HEK293T (cell line): Measurements from ENCODE around the gene MAPKAPK3.

Experiments used
- CTCF ChIA-PET: fragments of 350-600 bp; formaldehyde crosslinking; extraction: SDS; loops from one replicate; lab custom pipeline; 2021; ENCODE audit warnings: antibody characterized with exemption, inconsistent platforms; lab: Yijun Ruan, JAX
- POLR2A ChIA-PET: fragments of 350-600 bp; formaldehyde crosslinking; extraction: SDS; loops from one replicate; lab custom pipeline; 2020; ENCODE audit warnings: antibody characterized with exemption, inconsistent platforms; lab: Yijun Ruan, JAX
- DNase-seq: peaks from one replicate; pipeline ENCODE4 v3.0.0; 2012; ENCODE audit warnings: mixed read lengths; ENCODE audit errors: extremely low spot score
- ARNT ChIP-seq: fragments of 450-650 bp; IDR thresholded peaks from 2 replicates; pipeline ENCODE4 v1.6.1; 2017; ENCODE audit warnings: mild to moderate bottlenecking
- BHLHE40 ChIP-seq: fragments of 450-650 bp; IDR thresholded peaks from 2 replicates; pipeline ENCODE4 v1.6.1; 2016; ENCODE audit warnings: mild to moderate bottlenecking, moderate library complexity, borderline replicate concordance
- CTBP1 ChIP-seq: fragments of 450-650 bp; IDR thresholded peaks from 2 replicates; pipeline ENCODE4 v1.6.1; 2016; ENCODE audit warnings: borderline replicate concordance
- ELF4 ChIP-seq: fragments of 450-650 bp; IDR thresholded peaks from 2 replicates; pipeline ENCODE4 v1.6.1; 2017; ENCODE audit warnings: antibody characterized with exemption
- FOXA1 ChIP-seq: fragments of 450-650 bp; IDR thresholded peaks from 2 replicates; pipeline ENCODE4 v1.6.1; 2016; ENCODE audit warnings: mild to moderate bottlenecking
- FOXK2 ChIP-seq: fragments of 450-650 bp; IDR thresholded peaks from 2 replicates; pipeline ENCODE4 v1.6.1; 2016; ENCODE audit warnings: mild to moderate bottlenecking
- FOXM1 ChIP-seq: fragments of 450-650 bp; IDR thresholded peaks from 2 replicates; pipeline ENCODE4 v1.6.1; 2017; ENCODE audit warnings: mild to moderate bottlenecking, borderline replicate concordance
- HDGF ChIP-seq: fragments of 450-650 bp; IDR thresholded peaks from 2 replicates; pipeline ENCODE4 v1.6.1; 2017; ENCODE audit warnings: antibody characterized with exemption, borderline replicate concordance
- L3MBTL2 ChIP-seq: fragments of 450-650 bp; conservative IDR thresholded peaks from 2 replicates; pipeline ENCODE4 v1.6.1; 2016; ENCODE audit warnings: mild to moderate bottlenecking
- LEF1 ChIP-seq: fragments of 450-650 bp; IDR thresholded peaks from 2 replicates; pipeline ENCODE4 v1.6.1; 2017; ENCODE audit warnings: mild to moderate bottlenecking, borderline replicate concordance
- NFRKB ChIP-seq: fragments of 450-650 bp; IDR thresholded peaks from 2 replicates; pipeline ENCODE4 v1.6.1; 2016; ENCODE audit warnings: mild to moderate bottlenecking, moderate library complexity
- SP1 ChIP-seq: fragments of 450-650 bp; IDR thresholded peaks from 2 replicates; pipeline ENCODE4 v1.6.1; 2017
- SUZ12 ChIP-seq: fragments of 450-650 bp; IDR thresholded peaks from 2 replicates; pipeline ENCODE4 v1.6.1; 2016; ENCODE audit warnings: mild to moderate bottlenecking
- TARDBP ChIP-seq: fragments of 450-650 bp; IDR thresholded peaks from 2 replicates; pipeline ENCODE4 v1.6.1; 2016
- ZNF384 ChIP-seq: fragments of 450-650 bp; IDR thresholded peaks from 2 replicates; pipeline ENCODE4 v1.6.1; 2016
- TF ChIP-seq, protein P1 (sequence below): fragments of 450-650 bp; IDR thresholded peaks from 2 replicates; pipeline ENCODE4 v1.6.1; 2016

Gene MAPKAPK3

DNA sequence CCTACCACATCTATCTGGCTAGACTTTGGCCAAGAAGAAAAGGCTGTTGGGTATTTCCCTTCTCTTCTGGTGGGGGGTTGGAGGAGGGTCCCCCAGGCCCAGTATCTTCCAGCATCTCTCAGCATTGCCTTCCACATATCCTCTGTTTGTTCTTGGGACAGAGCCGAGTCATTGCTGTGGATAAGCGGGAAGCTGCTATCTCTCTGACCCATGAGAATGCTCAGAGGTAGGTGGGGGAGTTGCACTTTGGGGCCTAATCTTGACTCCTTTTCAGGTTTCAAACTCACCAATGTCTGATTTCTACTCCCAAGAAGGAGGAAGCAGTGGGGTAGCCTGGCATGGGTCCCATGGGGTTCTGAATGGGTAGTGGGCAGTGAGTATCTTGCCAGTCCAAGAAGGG lies 39.6 kb upstream of the MAPKAPK3 start:
- CTCF ChIA-PET = no interaction called here
- no peak for TF ChIP-seq TARDBP
- TF ChIP-seq CTBP1 = no peak
- no peak for TF ChIP-seq FOXK2
- no peak for TF ChIP-seq SP1
- no peak for TF ChIP-seq L3MBTL2
- TF ChIP-seq ARNT = no peak
- DNase-seq = no peak
- POLR2A ChIA-PET = interaction anchor here (1.5 to 2.8 kb wide), 2 partner anchors 8 to 12 kb away, joined by 4 to 13 read pairs; partner anchors contain the start of gene HEMK1

GRCh38 chr3:50580683-50581458 lies 36.1 kb upstream of the MAPKAPK3 start:
- no peak for DNase-seq
- TF ChIP-seq ARNT (no peak), BHLHE40 (no peak), ZNF384 (no peak), FOXK2 (no peak), L3MBTL2 (no peak), LEF1 (no peak), ELF4 (no peak), HDGF (no peak), TARDBP (no peak), CTBP1 (no peak), FOXM1 (no peak), SP1 (no peak), FOXA1 (no peak), SUZ12 (no peak), NFRKB (no peak)
- TF ChIP-seq, protein P1, sequence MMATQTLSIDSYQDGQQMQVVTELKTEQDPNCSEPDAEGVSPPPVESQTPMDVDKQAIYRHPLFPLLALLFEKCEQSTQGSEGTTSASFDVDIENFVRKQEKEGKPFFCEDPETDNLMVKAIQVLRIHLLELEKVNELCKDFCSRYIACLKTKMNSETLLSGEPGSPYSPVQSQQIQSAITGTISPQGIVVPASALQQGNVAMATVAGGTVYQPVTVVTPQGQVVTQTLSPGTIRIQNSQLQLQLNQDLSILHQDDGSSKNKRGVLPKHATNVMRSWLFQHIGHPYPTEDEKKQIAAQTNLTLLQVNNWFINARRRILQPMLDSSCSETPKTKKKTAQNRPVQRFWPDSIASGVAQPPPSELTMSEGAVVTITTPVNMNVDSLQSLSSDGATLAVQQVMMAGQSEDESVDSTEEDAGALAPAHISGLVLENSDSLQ = no peak
- CTCF ChIA-PET = no interaction called here
- POLR2A ChIA-PET = no interaction called here

- CTCF ChIA-PET = no interaction called here
- DNase-seq = no peak
- POLR2A ChIA-PET = interaction anchor here (0.8 kb wide), 1 partner anchor 13 kb away, joined by 4 read pairs; the partner anchor contains the start of gene HEMK1
- no peak for TF ChIP-seq ARNT
- TF ChIP-seq NFRKB = no peak
- no peak for TF ChIP-seq FOXM1
- no peak for TF ChIP-seq BHLHE40
- TF ChIP-seq CTBP1 = no peak
- no peak for TF ChIP-seq SUZ12
These were observed 35.5 kb upstream of the MAPKAPK3 start for GRCh38 chr3:50581459-50581842.

GRCh38 chr3:50582083-50582482 lies 34.9 kb upstream of the MAPKAPK3 start:
- TF ChIP-seq TARDBP (no peak), FOXM1 (no peak), ZNF384 (no peak), ARNT (no peak), FOXA1 (no peak), FOXK2 (no peak), CTBP1 (no peak), SUZ12 (no peak), L3MBTL2 (no peak), ELF4 (no peak), SP1 (no peak), NFRKB (no peak), HDGF (no peak), LEF1 (no peak), BHLHE40 (no peak)
- TF ChIP-seq, protein P1 = no peak
- ChIA-PET CTCF (no interaction called here), POLR2A (interaction anchor here (0.8 kb wide), 1 partner anchor 13 kb away, joined by 4 read pairs; the partner anchor contains the start of gene HEMK1)
- DNase-seq = no peak

- POLR2A ChIA-PET = interaction anchor here (1.3 to 1.7 kb wide), 3 partner anchors 13 to 28 kb away, joined by 3 to 6 read pairs (median 4); partner anchors contain the start of genes CISH and HEMK1
- DNase-seq = no peak
- TF ChIP-seq FOXA1 (no peak), SP1 (no peak), FOXK2 (no peak), L3MBTL2 (no peak), ELF4 (no peak), NFRKB (no peak), LEF1 (no peak), BHLHE40 (no peak), HDGF (no peak), FOXM1 (no peak), ARNT (no peak), CTBP1 (no peak), TARDBP (no peak), ZNF384 (no peak)
- TF ChIP-seq, protein P1 = no peak
- CTCF ChIA-PET = interaction anchor here (0.6 kb wide), 1 partner anchor 31 kb away, joined by 3 read pairs; no protein-coding TSS in a partner anchor
These were observed 33.1 kb upstream of the MAPKAPK3 start for GRCh38 chr3:50583897-50584296.
